HL-60 (cell line): ENCODE results near the gene DNAJC15.

ENCODE experiments used
- DNase-seq, 2 experiments: peaks; one replicate each; pipeline ENCODE4 v3.0.0-alpha.2; 2010 to 2020; ENCODE audit warnings: low read depth in 1 of 2, low spot score in 1 of 2
- H3K27ac ChIP-seq: fragments of 250-450 bp; sonication (Bioruptor Pico); replicated peaks from 2 replicates; pipeline ENCODE4 v1.5.1; 2020; ENCODE audit warnings: mild to moderate bottlenecking, moderate library complexity
- H3K27me3 ChIP-seq: fragments of 250-450 bp; sonication (Bioruptor Pico); 2 replicates; pipeline ENCODE4 v1.5.1; 2021; ENCODE audit warnings: mild to moderate bottlenecking, moderate library complexity; ENCODE audit not compliant: insufficient read depth, poor library complexity, severe bottlenecking
- H3K4me3 ChIP-seq: replicated peaks from 2 replicates; pipeline ENCODE4 v1.5.1; 2011; ENCODE audit warnings: mild to moderate bottlenecking, control low read depth, low read length; ENCODE audit not compliant: insufficient read depth
- GABPA ChIP-seq: IDR thresholded peaks from 2 replicates; pipeline ENCODE4 v1.6.1; 2012; ENCODE audit warnings: low read depth
- POLR2AphosphoS5 ChIP-seq: IDR thresholded peaks from 2 replicates; pipeline ENCODE4 v1.6.1; 2012; ENCODE audit warnings: low read depth
- SPI1 ChIP-seq: IDR thresholded peaks from 2 replicates; pipeline ENCODE4 v1.6.1; 2012; ENCODE audit warnings: low read depth, mild to moderate bottlenecking, borderline replicate concordance
- TF ChIP-seq, protein P1 (sequence below): IDR thresholded peaks from one replicate; pipeline ENCODE4 v1.5.1; 2011; ENCODE audit warnings: low read length, control low read depth, inconsistent platforms; ENCODE audit not compliant: insufficient read depth
- TF ChIP-seq, protein P2 (sequence below): IDR thresholded peaks from 2 replicates; pipeline ENCODE4 v1.6.1; 2012; ENCODE audit warnings: low read depth; ENCODE audit not compliant: insufficient replicate concordance

The DNAJC15 gene

DNA sequence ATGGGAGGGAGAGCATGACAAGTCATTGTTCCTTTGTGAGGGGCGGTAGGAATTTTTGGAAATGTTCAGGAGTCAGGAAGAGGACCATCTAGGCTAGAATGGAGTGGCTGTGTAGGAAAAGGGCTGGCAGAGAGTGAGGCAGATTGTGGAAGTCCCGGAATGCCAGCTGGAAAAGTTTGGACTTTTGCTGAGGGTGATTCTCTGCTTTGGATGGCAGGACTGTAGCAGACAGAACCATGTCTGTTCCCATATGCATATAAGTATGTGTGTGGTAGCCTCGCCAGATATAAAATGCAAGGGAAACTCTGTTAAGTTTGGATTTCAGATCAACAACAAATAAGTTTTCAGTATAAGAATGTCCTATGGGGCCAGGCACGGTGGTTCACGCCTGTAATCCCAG is 112.1 kb downstream of the DNAJC15 start:
- Histone ChIP-seq H3K4me3 (no peak overlapping the region), H3K27me3 (no peaks in the 10 kb centered on the region), H3K27ac (no peak overlapping the region)
- no peak for DNase-seq
- TF ChIP-seq POLR2AphosphoS5, result no peak
- TF ChIP-seq, protein P1, sequence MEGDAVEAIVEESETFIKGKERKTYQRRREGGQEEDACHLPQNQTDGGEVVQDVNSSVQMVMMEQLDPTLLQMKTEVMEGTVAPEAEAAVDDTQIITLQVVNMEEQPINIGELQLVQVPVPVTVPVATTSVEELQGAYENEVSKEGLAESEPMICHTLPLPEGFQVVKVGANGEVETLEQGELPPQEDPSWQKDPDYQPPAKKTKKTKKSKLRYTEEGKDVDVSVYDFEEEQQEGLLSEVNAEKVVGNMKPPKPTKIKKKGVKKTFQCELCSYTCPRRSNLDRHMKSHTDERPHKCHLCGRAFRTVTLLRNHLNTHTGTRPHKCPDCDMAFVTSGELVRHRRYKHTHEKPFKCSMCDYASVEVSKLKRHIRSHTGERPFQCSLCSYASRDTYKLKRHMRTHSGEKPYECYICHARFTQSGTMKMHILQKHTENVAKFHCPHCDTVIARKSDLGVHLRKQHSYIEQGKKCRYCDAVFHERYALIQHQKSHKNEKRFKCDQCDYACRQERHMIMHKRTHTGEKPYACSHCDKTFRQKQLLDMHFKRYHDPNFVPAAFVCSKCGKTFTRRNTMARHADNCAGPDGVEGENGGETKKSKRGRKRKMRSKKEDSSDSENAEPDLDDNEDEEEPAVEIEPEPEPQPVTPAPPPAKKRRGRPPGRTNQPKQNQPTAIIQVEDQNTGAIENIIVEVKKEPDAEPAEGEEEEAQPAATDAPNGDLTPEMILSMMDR, result no peak
- no peak for TF ChIP-seq GABPA
- TF ChIP-seq, protein P2, sequence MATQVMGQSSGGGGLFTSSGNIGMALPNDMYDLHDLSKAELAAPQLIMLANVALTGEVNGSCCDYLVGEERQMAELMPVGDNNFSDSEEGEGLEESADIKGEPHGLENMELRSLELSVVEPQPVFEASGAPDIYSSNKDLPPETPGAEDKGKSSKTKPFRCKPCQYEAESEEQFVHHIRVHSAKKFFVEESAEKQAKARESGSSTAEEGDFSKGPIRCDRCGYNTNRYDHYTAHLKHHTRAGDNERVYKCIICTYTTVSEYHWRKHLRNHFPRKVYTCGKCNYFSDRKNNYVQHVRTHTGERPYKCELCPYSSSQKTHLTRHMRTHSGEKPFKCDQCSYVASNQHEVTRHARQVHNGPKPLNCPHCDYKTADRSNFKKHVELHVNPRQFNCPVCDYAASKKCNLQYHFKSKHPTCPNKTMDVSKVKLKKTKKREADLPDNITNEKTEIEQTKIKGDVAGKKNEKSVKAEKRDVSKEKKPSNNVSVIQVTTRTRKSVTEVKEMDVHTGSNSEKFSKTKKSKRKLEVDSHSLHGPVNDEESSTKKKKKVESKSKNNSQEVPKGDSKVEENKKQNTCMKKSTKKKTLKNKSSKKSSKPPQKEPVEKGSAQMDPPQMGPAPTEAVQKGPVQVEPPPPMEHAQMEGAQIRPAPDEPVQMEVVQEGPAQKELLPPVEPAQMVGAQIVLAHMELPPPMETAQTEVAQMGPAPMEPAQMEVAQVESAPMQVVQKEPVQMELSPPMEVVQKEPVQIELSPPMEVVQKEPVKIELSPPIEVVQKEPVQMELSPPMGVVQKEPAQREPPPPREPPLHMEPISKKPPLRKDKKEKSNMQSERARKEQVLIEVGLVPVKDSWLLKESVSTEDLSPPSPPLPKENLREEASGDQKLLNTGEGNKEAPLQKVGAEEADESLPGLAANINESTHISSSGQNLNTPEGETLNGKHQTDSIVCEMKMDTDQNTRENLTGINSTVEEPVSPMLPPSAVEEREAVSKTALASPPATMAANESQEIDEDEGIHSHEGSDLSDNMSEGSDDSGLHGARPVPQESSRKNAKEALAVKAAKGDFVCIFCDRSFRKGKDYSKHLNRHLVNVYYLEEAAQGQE, result no peak
- TF ChIP-seq SPI1, result no peak

DNA sequence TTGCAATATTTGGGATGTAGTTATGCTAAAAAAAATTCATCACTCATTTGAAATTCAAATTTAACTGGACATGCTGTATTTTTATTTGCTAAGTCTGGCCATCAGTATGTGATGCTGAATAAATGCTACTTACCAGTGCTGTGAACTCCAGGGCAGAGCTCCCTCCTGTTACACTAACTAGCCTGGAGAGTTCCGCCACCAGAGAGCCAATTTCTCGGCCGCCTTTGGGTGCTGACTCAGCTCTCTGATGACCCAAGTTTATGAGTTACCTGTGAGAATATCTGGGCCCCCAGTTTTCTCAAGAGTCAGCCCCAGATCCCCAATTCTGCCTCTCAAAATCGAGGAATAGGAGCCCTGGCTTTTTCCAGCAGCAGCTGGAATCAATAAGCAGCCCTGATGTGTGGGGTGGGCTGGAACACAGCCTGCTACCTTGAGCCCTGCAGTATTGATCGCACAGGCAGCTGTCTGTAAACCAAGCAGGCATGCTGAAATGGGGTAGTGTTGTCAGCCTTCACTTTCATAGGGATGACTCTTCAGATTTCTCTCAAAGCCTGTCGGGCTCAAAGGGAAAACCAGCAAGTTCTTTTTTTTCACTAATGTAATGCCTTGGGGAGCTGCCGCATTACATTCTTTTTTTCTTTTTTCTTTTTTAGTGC is 113.7 kb downstream of the DNAJC15 start:
- DNase-seq, result no peak
- Histone ChIP-seq H3K27ac (no peak overlapping the region), H3K27me3 (no peaks in the 10 kb centered on the region), H3K4me3 (no peak overlapping the region)
- TF ChIP-seq, protein P2, result no peak
- TF ChIP-seq GABPA (no peak), POLR2AphosphoS5 (no peak), SPI1 (no peak)
- TF ChIP-seq, protein P1, result no peak

DNA sequence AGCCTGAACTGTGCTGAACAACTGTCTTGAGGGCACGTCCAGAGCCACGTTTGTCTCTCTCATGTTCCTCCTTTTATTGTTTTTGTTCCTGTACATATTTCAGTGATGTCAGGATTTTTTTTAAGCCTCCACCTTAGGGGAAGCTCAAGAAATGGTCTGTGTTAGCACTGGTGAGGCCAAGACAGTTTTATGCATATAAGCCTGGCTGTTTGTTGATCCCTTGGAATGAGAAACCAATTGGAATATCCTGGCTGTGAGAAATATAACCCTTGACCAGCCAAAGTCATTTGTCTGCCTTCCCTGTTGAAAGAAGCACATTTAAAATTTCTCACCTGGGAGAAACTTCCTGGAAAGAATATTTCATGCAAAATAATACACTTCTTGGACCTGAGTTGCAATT is 115.8 kb downstream of the DNAJC15 start:
- TF ChIP-seq SPI1 (no peak), POLR2AphosphoS5 (no peak), GABPA (no peak)
- TF ChIP-seq, protein P1, result no peak
- TF ChIP-seq, protein P2, result no peak
- H3K27ac ChIP-seq, result no peak overlapping the region
- no peaks in the 10 kb centered on the region for H3K27me3 ChIP-seq
- no peak for DNase-seq
- H3K4me3 ChIP-seq, result no peak overlapping the region
